ENCODE measurements around the gene TTC39B.

The TTC39B gene

GRCh38 chr9:15225564-15226126, 81.4 kb downstream of the TTC39B start:
- Histone ChIP-seq H3K9me3 (ENCODE audit: low read length) (no peaks in the 10 kb centered on the region), H3K4me1 (ENCODE audit: insufficient read depth, low read length) (no peaks in the 10 kb centered on the region), H3K4me3 (ENCODE audit: low read length) (no peak overlapping the region), H3K27me3 (ENCODE audit: insufficient read depth, low read length) (no peaks in the 10 kb centered on the region), H2AFZ (ENCODE audit: low read depth, low read length) (no peak overlapping the region), H3K36me3 (ENCODE audit: insufficient read depth, low read length) (no peaks in the 10 kb centered on the region)

DNA sequence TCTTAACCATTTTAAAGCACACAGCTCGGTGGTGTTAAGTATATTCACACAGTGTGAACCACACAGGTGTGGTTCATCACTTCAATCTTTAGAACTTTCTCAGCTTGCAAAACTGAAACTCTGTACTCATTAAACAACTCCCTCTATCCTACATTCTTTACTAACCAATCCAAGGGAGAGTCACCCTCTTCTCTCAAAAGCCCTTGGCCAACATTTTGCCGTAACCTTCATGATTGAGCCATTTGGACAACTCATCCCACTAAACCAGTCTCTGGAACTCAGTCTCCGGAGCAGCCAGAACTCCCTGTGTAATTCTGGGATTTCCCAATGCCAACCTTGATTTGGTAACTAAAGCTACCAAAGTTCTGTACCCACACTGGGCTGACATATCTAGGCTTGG, 84.7 kb downstream of the TTC39B start:
- Histone ChIP-seq H3K9me3 (ENCODE audit: low read length) (no peaks in the 10 kb centered on the region), H3K4me3 (ENCODE audit: low read length) (no peak overlapping the region), H3K4me1 (ENCODE audit: insufficient read depth, low read length) (peaks cover 8% of the 10 kb centered on the region), H3K36me3 (ENCODE audit: insufficient read depth, low read length) (no peaks in the 10 kb centered on the region), H2AFZ (ENCODE audit: low read depth, low read length) (no peak overlapping the region), H3K27me3 (ENCODE audit: insufficient read depth, low read length) (no peaks in the 10 kb centered on the region)

DNA sequence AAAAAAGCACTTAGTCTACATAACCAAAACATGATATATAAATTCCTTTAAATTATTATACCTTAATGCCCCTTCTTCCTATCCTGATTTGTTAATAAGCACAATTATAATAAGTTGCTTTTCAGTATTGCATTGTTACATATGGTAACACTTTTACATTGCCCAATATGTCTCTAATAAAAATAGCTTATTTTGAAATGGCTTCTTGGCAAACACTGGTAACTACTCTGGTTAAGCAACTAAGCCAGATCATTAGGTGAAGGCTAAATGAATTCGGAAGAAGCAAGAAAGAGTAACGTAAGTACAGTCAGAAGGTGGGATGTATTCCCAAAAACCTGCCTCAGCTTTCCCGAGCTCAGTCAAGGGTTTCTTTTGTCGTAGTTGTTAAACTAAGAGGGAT, 85.3 kb downstream of the TTC39B start:
- no peak overlapping the region for H3K4me3 ChIP-seq (ENCODE audit: low read length)
- H3K4me1 ChIP-seq (ENCODE audit: insufficient read depth, low read length), result peaks cover 8% of the 10 kb centered on the region
- H3K9me3 ChIP-seq (ENCODE audit: low read length), result no peaks in the 10 kb centered on the region

GRCh38 chr9:15220658-15221318, 86.2 kb downstream of the TTC39B start:
- H2AFZ ChIP-seq (ENCODE audit: low read depth, low read length), result no peak overlapping the region
- no peaks in the 10 kb centered on the region for H3K9me3 ChIP-seq (ENCODE audit: low read length)
- no peaks in the 10 kb centered on the region for H3K27me3 ChIP-seq (ENCODE audit: insufficient read depth, low read length)
- no peak overlapping the region for H3K4me3 ChIP-seq (ENCODE audit: low read length)
- peaks cover 8% of the 10 kb centered on the region for H3K4me1 ChIP-seq (ENCODE audit: insufficient read depth, low read length)
- no peaks in the 10 kb centered on the region for H3K36me3 ChIP-seq (ENCODE audit: insufficient read depth, low read length)

More for the DNA sequence above, 85.3 kb downstream of the TTC39B start:
- no peaks in the 10 kb centered on the region for H3K36me3 ChIP-seq (ENCODE audit: insufficient read depth, low read length)
- H2AFZ ChIP-seq (ENCODE audit: low read depth, low read length), result no peak overlapping the region
- no peaks in the 10 kb centered on the region for H3K27me3 ChIP-seq (ENCODE audit: insufficient read depth, low read length)

- peaks cover 8% of the 10 kb centered on the region for H3K4me1 ChIP-seq (ENCODE audit: insufficient read depth, low read length)
- no peaks in the 10 kb centered on the region for H3K27me3 ChIP-seq (ENCODE audit: insufficient read depth, low read length)
- no peaks in the 10 kb centered on the region for H3K36me3 ChIP-seq (ENCODE audit: insufficient read depth, low read length)
- H3K4me3 ChIP-seq (ENCODE audit: low read length), result no peak overlapping the region
- no peaks in the 10 kb centered on the region for H3K9me3 ChIP-seq (ENCODE audit: low read length)
- H2AFZ ChIP-seq (ENCODE audit: low read depth, low read length), result no peak overlapping the region
Measured at GRCh38 chr9:15219546-15219945, 87.5 kb downstream of the TTC39B start.

DNA sequence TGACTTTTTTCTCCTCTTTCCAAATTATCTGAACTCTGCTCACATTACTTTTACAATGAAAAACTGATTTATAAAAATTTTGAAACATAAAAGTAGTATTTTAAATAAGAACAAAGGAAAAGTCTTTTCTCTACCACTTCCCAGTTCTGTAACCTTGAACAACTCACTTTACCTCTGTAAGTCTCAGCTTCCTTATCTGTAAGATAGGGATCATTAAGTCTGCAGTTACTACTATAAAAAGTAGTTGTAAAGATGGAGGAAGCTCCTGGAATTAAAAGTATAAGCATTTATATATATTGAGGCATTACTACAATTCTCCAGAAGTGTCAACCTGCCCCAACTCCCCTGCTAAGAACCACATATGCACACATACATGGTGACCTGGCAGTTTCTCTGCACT, 88.0 kb downstream of the TTC39B start:
- Histone ChIP-seq H3K27me3 (ENCODE audit: insufficient read depth, low read length) (no peaks in the 10 kb centered on the region), H2AFZ (ENCODE audit: low read depth, low read length) (no peak overlapping the region), H3K4me3 (ENCODE audit: low read length) (no peak overlapping the region)

GRCh38 chr9:15213249-15213648, 93.8 kb downstream of the TTC39B start:
- Histone ChIP-seq H3K9me3 (ENCODE audit: low read length) (no peaks in the 10 kb centered on the region), H3K27me3 (ENCODE audit: insufficient read depth, low read length) (no peaks in the 10 kb centered on the region)

More for the DNA sequence above, 88.0 kb downstream of the TTC39B start:
- no peaks in the 10 kb centered on the region for H3K9me3 ChIP-seq (ENCODE audit: low read length)
- no peaks in the 10 kb centered on the region for H3K36me3 ChIP-seq (ENCODE audit: insufficient read depth, low read length)
- H3K4me1 ChIP-seq (ENCODE audit: insufficient read depth, low read length), result peaks cover 8% of the 10 kb centered on the region

DNA sequence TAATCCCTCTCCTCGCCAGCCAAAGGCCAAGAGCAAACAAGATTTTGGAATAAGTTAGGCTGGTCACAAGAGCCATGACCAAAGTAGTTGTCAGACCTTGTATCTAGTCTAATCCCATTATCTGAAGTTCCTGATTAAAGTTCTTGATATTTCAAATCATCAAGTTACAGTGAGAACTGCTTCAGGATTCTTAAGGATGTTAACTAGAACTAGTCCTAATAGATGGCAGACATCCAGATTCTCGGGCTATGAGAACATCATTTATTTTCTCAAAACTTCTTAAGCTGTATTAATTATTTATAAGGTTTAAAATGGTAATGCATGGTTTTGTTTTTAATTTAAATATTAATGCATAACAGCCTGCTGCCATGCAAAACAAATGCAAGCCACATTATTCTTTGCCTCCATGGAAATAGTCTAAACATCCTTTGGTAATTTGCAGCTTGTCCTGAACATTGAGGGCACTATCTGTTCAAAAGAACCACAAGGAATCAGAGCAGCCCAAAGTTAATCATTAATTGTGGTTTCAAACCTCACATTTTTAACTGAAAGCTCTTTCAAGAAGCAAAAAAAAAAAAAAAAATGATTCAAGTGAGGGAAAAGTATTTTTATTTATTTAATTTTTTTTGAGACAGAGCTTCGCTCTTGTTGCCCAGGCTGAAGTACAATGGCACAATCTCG, 95.1 kb downstream of the TTC39B start:
- no peaks in the 10 kb centered on the region for H3K9me3 ChIP-seq (ENCODE audit: low read length)
- no peaks in the 10 kb centered on the region for H3K36me3 ChIP-seq (ENCODE audit: insufficient read depth, low read length)
- no peaks in the 10 kb centered on the region for H3K27me3 ChIP-seq (ENCODE audit: insufficient read depth, low read length)
- peaks cover 11% of the 10 kb centered on the region for H3K4me1 ChIP-seq (ENCODE audit: insufficient read depth, low read length)
- no peak overlapping the region for H3K4me3 ChIP-seq (ENCODE audit: low read length)
- no peak overlapping the region for H2AFZ ChIP-seq (ENCODE audit: low read depth, low read length)

More at GRCh38 chr9:15213249-15213648, 93.8 kb downstream of the TTC39B start:
- Histone ChIP-seq H3K36me3 (ENCODE audit: insufficient read depth, low read length) (no peaks in the 10 kb centered on the region), H3K4me1 (ENCODE audit: insufficient read depth, low read length) (peaks cover 11% of the 10 kb centered on the region), H3K4me3 (ENCODE audit: low read length) (no peak overlapping the region), H2AFZ (ENCODE audit: low read depth, low read length) (no peak overlapping the region)

DNA sequence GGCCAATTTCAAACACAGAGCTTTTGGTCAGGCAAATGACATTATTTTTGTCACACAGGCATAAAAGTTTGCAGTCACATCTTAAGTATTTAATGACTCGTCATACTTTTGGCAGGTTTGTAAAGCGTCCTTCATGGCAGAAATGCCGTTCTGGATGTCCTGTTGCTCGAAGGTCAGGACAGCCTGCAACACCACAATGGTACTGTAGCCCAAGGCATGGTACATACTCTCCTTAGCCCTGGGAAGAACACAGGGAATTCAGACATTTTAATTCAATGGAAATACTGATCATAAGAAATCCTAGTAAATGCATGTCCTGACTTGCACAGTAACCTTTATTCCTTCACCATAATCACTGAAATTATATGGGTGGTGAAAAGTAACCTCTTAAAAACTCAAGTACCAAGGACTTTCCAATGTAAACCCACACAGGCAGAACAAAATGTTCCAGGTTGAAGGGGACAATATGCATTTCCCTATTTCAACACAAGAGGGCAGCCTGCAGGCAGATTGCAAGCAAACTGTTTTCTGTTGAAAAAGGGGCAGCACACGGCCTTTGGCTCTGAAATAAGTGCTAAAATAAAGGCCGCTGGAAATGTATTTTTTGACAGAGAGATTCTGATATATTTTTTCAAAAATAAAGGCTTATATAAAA, 95.7 kb downstream of the TTC39B start:
- no peaks in the 10 kb centered on the region for H3K36me3 ChIP-seq (ENCODE audit: insufficient read depth, low read length)

GRCh38 chr9:15206903-15207696, 99.9 kb downstream of the TTC39B start:
- Histone ChIP-seq H2AFZ (ENCODE audit: low read depth, low read length) (no peak overlapping the region), H3K27me3 (ENCODE audit: insufficient read depth, low read length) (no peaks in the 10 kb centered on the region), H3K9me3 (ENCODE audit: low read length) (no peaks in the 10 kb centered on the region), H3K4me3 (ENCODE audit: low read length) (no peak overlapping the region), H3K4me1 (ENCODE audit: insufficient read depth, low read length) (peaks cover 3% of the 10 kb centered on the region), H3K36me3 (ENCODE audit: insufficient read depth, low read length) (no peaks in the 10 kb centered on the region)

More for the DNA sequence above, 95.7 kb downstream of the TTC39B start:
- peaks cover 11% of the 10 kb centered on the region for H3K4me1 ChIP-seq (ENCODE audit: insufficient read depth, low read length)
- H3K9me3 ChIP-seq (ENCODE audit: low read length), result no peaks in the 10 kb centered on the region
- H2AFZ ChIP-seq (ENCODE audit: low read depth, low read length), result no peak overlapping the region
- H3K27me3 ChIP-seq (ENCODE audit: insufficient read depth, low read length), result no peaks in the 10 kb centered on the region
- H3K4me3 ChIP-seq (ENCODE audit: low read length), result no peak overlapping the region

- no peaks in the 10 kb centered on the region for H3K27me3 ChIP-seq (ENCODE audit: insufficient read depth, low read length)
- H3K4me1 ChIP-seq (ENCODE audit: insufficient read depth, low read length), result no peaks in the 10 kb centered on the region
- H3K9me3 ChIP-seq (ENCODE audit: low read length), result no peaks in the 10 kb centered on the region
- no peak overlapping the region for H3K4me3 ChIP-seq (ENCODE audit: low read length)
- H3K36me3 ChIP-seq (ENCODE audit: insufficient read depth, low read length), result no peaks in the 10 kb centered on the region
- H2AFZ ChIP-seq (ENCODE audit: low read depth, low read length), result no peak overlapping the region
Measured at GRCh38 chr9:15205632-15206420, 101.2 kb downstream of the TTC39B start.

GRCh38 chr9:15203581-15203980, 103.4 kb downstream of the TTC39B start:
- Histone ChIP-seq H3K9me3 (ENCODE audit: low read length) (no peaks in the 10 kb centered on the region), H2AFZ (ENCODE audit: low read depth, low read length) (no peak overlapping the region), H3K27me3 (ENCODE audit: insufficient read depth, low read length) (no peaks in the 10 kb centered on the region), H3K4me1 (ENCODE audit: insufficient read depth, low read length) (no peaks in the 10 kb centered on the region), H3K4me3 (ENCODE audit: low read length) (no peak overlapping the region), H3K36me3 (ENCODE audit: insufficient read depth, low read length) (no peaks in the 10 kb centered on the region)
